ENCODE measurements around the gene KRTAP10-3.
"Not testable (repeated sequence)": the region's sequence is repeated elsewhere in the genome, so short reads cannot be mapped to it uniquely, and the experiment has no call there.

The KRTAP10-3 gene

DNA sequence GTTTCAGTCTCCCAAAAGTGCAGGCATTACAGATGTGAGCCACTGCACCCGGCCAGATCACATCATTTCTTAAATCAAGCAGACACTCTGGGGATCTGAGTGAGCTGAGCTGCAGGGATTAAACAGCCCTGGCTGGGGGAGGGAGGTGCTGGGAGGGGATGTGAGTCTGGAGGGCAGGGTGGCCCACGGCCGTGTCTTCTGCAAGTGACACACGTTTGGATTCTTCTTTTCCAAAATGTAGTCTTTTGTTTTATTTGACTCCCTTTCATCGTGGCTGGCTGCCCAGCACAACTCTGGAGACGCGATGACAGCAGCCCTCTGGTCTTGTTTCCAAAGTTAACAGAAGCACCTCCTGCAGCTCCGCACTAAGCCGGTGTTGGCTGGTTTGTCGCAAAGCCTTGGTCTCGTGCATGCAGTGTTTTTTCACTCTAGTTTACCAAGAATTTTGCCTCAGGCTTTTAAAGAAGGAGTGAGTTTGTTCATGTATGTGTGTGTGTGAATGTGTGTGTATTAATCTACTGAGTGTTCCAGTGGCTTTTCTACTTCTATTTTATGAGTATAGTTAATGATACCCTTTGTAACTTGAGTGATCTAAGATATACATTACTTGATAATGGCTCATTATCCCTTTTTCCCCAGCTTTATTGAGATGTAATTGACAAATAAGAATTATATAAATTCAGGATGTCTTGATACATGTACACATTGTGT, 24.6 kb upstream of the KRTAP10-3 start:
- DNase-seq (ENCODE audit: low read depth in 1 of 2, low spot score in 1 of 2) = peak in 1 of 2 experiments; percentile 61
- in situ Hi-C loops (cut with HindIII; ENCODE audit: low pct_unique_long_range_greater_than_20kb, low sequenced_read_pairs) = no loop called here
- no peak for TF ChIP-seq JUND (IDR thresholded peaks at IDR 0.05; ENCODE audit: low read depth)

DNA sequence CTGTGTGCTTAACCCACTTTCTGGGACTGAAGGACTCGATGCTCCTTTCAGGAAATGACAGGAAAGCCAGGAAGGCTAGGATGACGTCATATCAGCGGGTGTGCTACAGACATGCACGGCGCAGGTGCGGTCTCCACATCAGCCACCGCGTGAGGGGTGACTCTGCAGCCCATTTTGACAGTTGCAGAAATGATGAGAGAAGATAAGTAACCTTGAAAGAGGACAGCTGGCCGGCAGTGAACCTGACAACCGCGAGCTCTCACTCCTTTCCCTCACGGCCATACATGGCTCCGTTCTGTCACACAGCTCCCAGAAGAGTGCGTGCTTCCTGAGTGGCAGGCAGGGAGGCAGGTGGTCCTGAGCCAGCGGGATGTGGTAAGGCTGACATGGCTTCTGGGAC, 23.5 kb upstream of the KRTAP10-3 start:
- TF ChIP-seq JUND (IDR thresholded peaks at IDR 0.05; ENCODE audit: low read depth) = no peak
- no peak for DNase-seq (ENCODE audit: low read depth in 1 of 2, low spot score in 1 of 2)
- in situ Hi-C loops (cut with HindIII; ENCODE audit: low pct_unique_long_range_greater_than_20kb, low sequenced_read_pairs) = no loop called here

DNA sequence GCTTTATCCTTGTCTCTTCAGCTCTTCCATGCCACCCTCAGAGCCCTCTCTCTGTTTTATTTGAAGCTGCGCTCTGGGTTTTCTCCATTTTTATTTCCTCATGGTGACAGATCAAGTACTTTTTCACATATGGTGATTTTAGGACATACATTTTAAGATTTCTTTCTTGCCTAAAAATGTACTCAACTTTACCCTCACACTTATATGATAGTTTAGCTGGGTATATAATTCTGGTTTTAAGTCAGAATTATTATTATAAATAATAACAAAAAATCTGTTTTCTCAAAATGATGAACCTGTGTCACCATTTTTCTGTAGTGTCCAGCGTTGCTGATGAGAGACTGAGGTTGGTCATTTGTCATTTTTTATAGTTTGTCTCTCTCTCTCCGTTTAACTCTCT, 22.6 kb upstream of the KRTAP10-3 start:
- in situ Hi-C loops (cut with HindIII; ENCODE audit: low pct_unique_long_range_greater_than_20kb, low sequenced_read_pairs) = no loop called here
- no peak for TF ChIP-seq JUND (IDR thresholded peaks at IDR 0.05; ENCODE audit: low read depth)
- DNase-seq (ENCODE audit: low read depth in 1 of 2, low spot score in 1 of 2) = no peak

DNA sequence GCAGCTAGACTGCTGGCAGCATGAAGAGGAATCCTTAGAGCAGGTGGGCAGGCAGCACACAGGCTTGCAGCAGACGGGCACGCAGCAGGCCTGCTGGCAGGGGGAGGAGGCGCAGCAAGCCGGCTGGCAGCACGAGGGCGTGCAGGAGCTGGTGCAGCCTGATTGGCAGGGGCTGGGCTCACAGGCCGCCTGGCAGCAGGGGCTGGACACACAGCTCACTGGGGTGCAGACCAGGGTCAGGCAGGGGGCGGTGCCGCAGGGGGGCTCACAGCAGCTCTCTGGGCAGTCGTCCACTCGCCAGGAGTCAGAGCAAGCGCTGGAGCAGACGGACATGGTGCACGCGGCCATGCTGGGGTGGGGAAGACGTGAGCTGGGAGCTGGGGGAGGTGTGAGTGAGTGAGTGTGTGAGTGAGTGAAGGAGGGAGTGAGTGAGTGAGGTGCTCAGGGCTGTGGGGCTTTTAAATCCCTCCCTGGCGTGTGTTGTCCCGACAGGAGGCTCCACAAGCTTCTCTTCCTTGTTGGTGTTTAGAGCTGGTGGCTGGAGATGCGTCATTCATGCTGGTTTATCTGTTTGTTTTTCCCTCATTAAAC, 21.7 kb upstream of the KRTAP10-3 start, which contains the start of gene KRTAP10-5:
Gene KRTAP10-5 (minus strand): TSS at position 374 of the 591 bp plus-strand sequence. CDS start 26 bp downstream, at position 348.
- in situ Hi-C loops (cut with HindIII; ENCODE audit: low pct_unique_long_range_greater_than_20kb, low sequenced_read_pairs) = not testable (repeated sequence)
- peak in 1 of 2 experiments; percentile 36 for DNase-seq (ENCODE audit: low read depth in 1 of 2, low spot score in 1 of 2)

DNA sequence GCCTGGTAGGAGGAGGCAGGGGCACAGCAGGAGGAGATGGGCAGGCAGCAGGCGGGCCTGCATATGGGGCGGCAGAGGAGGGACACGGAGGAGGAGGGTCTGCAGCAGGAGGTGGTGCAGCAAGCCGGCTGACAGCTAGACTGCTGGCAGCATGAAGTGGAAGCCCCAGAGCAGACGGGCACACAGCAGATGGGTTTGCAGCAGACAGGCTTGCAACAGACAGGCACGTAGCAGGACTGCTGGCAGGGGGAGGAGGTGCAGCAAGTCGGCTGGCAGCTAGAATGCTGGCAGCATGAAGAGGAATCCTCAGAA, 21.2 kb upstream of the KRTAP10-3 start:
- in situ Hi-C loops (cut with HindIII; ENCODE audit: low pct_unique_long_range_greater_than_20kb, low sequenced_read_pairs) = no loop called here

DNA sequence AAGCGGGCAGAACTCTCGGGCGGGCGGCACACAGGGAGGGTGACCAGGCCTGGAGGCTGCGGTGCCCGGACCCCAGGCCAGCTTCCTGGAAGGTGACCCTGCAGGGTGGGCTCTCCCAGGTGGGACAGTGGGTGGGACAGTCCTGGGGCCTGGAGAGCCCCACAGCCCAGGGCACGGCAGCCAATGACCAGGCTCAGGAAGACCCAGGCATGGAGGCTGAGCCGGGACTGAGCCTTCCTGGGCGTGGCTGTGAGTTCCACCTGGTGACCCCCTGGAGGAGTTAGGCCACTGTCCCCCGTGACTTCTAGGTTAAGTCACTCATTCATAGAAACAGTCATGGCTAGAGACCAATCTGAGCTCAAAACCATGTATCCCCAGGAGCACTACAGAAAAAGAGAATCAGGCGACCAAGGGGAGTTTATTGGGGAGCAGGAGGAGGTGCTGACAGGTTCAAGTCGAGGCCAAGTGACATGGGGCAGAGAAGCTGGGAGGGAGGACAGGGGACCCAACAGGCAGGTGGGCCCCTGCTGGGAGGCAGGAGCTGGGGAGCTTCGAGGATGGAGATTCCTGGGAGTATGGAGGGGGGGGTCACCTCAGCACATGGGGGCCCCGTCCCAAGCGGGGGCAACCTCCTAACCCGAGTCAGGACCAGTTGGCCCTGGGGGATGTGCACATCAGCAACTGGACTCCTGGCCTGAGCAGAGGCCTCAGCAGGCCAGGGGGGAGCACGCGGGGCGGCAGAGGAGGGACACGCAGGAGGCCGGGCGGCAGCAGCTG, 20.6 kb upstream of the KRTAP10-3 start:
- TF ChIP-seq JUND (IDR thresholded peaks at IDR 0.05; ENCODE audit: low read depth) = no peak
- in situ Hi-C loops (cut with HindIII; ENCODE audit: low pct_unique_long_range_greater_than_20kb, low sequenced_read_pairs) = no loop called here
- no peak for DNase-seq (ENCODE audit: low read depth in 1 of 2, low spot score in 1 of 2)

More for the DNA sequence above, 21.2 kb upstream of the KRTAP10-3 start:
- no peak for DNase-seq (ENCODE audit: low read depth in 1 of 2, low spot score in 1 of 2)
- no peak for TF ChIP-seq JUND (IDR thresholded peaks at IDR 0.05; ENCODE audit: low read depth)

DNA sequence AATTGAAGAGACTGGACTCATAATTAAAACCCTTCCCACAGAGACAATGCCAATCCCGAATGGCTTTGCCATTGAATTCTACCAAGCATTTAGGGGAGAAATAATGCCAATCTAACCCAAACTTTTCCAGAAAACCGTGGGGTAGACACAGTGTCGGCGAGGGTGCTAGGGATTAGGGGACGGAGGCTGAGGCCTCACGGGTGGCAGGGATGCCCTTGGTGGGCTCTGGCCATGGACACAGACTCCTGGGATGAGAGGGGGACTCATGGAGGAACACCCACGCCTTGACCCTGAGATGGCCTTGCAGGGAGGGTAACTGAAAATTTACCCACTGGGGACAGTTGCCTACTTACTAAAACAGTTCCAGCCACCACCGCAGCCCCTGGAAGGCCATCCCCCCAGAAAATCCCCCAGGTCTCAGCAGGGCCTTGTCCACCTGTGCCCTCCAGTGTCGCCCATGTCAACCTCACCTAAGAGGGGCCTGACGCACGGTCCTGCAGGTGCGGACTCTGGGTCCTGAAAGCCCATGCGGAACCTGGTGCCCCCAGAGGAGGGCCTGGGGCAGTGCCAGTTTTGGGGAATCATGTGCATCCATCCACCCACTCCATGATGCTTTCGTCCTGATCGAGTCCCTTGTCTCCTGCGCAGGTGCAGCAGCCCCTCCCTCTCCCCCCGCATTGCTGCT, 19.9 kb upstream of the KRTAP10-3 start:
- TF ChIP-seq JUND (IDR thresholded peaks at IDR 0.05; ENCODE audit: low read depth) = no peak
- no peak for DNase-seq (ENCODE audit: low read depth in 1 of 2, low spot score in 1 of 2)
- in situ Hi-C loops (cut with HindIII; ENCODE audit: low pct_unique_long_range_greater_than_20kb, low sequenced_read_pairs) = no loop called here

DNA sequence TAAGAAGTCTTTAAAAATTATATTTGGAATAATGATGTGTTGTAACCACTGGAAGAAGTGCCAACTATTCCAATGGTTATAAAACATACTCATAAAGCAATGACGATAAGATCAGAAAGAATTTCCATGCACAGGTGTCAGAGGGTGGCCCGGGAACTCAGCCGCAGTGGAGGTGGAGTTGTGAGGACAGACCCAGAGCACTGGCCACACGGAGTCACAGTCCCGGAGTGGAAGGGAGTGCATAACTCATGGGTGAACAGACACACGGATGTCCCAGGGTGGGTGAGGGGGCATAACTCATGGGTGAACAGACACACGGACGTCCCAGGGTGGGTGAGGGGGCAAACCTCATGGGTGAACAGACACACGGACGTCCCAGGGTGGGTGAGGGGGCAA, 17.4 kb upstream of the KRTAP10-3 start:
- in situ Hi-C loops (cut with HindIII; ENCODE audit: low pct_unique_long_range_greater_than_20kb, low sequenced_read_pairs) = no loop called here
- TF ChIP-seq JUND (IDR thresholded peaks at IDR 0.05; ENCODE audit: low read depth) = no peak
- DNase-seq (ENCODE audit: low read depth in 1 of 2, low spot score in 1 of 2) = no peak

DNA sequence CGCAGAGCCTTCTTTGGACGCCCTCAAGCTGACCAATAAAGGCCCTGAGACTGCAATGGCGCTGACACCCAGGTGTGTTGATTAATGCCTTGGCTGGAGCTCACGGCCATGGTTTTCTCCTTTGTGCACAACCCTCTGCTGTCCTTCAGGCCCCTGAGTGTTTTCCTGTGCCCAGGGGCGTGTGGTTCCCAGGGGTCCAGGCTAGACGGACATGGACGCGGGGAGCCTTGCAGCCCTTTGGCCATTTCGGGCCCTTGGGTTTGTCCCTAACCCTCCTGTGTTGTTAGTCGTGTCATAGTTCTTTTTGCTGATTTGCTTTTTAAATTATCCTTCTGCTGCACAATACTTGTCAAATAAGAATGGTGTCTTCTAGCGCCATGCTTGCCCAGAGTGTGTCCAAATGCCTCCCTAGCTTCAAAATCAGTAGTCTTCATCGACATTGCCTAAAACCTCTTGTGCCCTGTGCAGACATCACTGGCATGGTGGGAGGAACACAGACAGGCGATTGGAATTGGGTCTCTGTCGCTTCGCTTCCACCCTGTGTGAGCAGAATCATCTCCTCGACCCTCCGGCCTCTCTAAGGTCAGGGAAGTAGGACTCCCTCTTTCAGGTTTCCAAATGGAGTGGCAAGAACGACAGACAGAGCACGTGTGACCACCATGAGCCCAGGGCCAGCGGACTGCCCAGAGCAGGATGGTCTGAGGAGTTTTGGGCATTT, 16.9 kb upstream of the KRTAP10-3 start:
- TF ChIP-seq JUND (IDR thresholded peaks at IDR 0.05; ENCODE audit: low read depth) = no peak
- in situ Hi-C loops (cut with HindIII; ENCODE audit: low pct_unique_long_range_greater_than_20kb, low sequenced_read_pairs) = no loop called here
- no peak for DNase-seq (ENCODE audit: low read depth in 1 of 2, low spot score in 1 of 2)

DNA sequence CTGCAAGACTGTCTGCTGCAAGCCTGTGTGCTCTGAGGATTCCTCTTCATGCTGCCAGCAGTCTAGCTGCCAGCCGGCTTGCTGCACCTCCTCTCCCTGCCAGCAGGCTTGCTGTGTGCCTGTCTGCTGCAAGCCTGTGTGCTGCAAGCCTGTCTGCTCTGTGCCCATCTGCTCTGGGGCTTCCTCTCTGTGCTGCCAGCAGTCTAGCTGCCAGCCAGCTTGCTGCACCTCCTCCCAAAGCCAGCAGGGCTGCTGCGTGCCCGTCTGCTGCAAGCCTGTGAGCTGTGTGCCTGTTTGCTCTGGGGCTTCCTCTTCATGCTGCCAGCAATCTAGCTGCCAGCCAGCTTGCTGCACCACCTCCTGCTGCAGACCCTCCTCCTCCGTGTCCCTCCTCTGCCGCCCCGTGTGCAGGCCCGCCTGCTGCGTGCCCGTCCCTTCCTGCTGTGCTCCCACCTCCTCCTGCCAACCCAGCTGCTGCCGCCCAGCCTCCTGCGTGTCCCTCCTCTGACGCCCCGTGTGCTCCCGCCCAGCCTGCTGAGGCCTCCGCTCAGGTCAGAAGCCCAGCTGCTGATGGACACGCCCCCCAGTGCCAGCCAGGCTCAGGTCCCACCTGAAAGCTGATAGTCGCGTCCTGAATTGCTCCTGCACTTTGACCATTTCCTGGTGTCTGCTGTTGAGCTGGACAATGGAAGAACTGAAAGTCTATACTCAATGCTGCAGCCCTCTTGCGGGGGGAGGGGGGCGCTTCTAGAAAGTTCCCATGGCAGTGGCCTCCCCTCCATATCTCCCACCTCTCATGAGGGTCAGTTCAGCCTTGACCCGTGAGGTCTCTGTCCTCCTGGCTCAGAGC, 16.1 kb upstream of the KRTAP10-3 start:
- TF ChIP-seq JUND (IDR thresholded peaks at IDR 0.05; ENCODE audit: low read depth) = no peak
- in situ Hi-C loops (cut with HindIII; ENCODE audit: low pct_unique_long_range_greater_than_20kb, low sequenced_read_pairs) = no loop called here
- DNase-seq (ENCODE audit: low read depth in 1 of 2, low spot score in 1 of 2) = peak in 1 of 2 experiments; percentile 54

DNA sequence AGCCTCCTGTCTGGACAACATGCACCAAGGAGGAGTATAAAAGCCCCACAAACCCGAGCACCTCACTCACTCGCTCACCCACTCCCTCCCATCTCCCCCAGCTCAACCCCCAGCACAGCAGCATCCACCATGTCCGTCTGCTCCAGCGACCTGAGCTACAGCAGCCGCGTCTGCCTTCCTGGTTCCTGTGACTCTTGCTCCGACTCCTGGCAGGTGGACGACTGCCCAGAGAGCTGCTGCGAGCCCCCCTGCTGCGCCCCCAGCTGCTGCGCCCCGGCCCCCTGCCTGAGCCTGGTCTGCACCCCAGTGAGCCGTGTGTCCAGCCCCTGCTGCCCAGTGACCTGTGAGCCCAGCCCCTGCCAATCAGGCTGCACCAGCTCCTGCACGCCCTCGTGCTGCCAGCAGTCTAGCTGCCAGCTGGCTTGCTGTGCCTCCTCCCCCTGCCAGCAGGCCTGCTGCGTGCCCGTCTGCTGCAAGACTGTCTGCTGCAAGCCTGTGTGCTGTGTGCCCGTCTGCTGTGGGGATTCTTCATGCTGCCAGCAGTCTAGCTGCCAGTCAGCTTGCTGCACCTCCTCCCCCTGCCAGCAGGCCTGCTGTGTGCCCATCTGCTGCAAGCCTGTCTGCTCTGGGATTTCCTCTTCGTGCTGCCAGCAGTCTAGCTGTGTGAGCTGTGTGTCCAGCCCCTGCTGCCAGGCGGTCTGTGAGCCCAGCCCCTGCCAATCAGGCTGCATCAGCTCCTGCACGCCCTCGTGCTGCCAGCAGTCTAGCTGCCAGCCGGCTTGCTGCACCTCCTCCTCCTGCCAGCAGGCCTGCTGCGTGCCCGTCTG, 15.2 kb upstream of the KRTAP10-3 start, which contains the start of gene KRTAP10-4:
Gene KRTAP10-4 (plus strand): TSS at position 100 of the 827 bp plus-strand sequence. CDS start 30 bp downstream, at position 130.
- DNase-seq (ENCODE audit: low read depth in 1 of 2, low spot score in 1 of 2); in situ Hi-C loops (cut with HindIII; ENCODE audit: low pct_unique_long_range_greater_than_20kb, low sequenced_read_pairs): not testable (repeated sequence)

All from T47D (cell line).